IPS-15b (cell line): ENCODE data around the gene ZFX.
"Not testable (repeated sequence)": the region's sequence is repeated elsewhere in the genome, so short reads cannot be mapped to it uniquely, and the experiment has no call there.

ENCODE experiments used
- H3K27me3 ChIP-seq: one replicate; pipeline ENCODE4 v1.6.1; 2013; ENCODE audit warnings: low read length; ENCODE audit not compliant: control insufficient read depth, insufficient read depth
- H3K36me3 ChIP-seq: one replicate; pipeline ENCODE4 v1.6.1; 2013; ENCODE audit warnings: low read length; ENCODE audit not compliant: control insufficient read depth, insufficient read depth
- H3K4me1 ChIP-seq: one replicate; pipeline ENCODE4 v1.6.1; 2013; ENCODE audit warnings: mild to moderate bottlenecking, low read length; ENCODE audit not compliant: control insufficient read depth, insufficient read depth
- H3K4me3 ChIP-seq: one replicate; pipeline ENCODE4 v1.5.1; 2013; ENCODE audit warnings: low read depth, low read length
- H3K9ac ChIP-seq: one replicate; pipeline ENCODE4 v1.6.1; 2013; ENCODE audit warnings: low read depth, mild to moderate bottlenecking, low read length
- H3K9me3 ChIP-seq: one replicate; pipeline ENCODE4 v1.6.1; 2013; ENCODE audit warnings: mild to moderate bottlenecking, low read length; ENCODE audit not compliant: control insufficient read depth, insufficient read depth

ZFX gene

DNA sequence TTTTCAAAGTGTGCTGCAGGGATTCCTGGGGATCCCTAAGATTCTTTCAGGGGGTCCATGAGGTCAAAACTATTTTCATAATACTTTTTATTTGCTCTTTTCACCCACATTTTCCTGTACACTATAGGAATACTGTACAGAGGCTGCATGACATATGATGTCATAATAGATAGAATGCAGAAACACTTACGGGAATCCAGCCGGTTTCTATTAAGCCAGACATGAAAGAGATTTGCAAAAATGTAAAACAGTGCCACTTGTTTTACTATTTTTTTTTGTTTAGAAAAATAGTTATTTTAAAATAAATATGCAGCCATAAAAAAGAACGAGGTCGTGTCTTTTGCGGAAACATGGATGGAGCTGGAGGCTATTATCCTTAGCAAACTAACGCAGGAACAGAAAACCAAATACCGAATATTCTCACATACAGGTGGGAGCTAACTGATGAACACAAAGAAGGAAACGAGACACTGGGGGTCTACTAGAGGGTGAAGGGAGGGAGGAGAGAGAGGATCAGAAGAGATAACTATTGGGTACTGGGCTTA lies 5.0 kb downstream of the ZFX start:
- Histone ChIP-seq H3K36me3 (no peaks in the 10 kb centered on the region), H3K9me3 (no peaks in the 10 kb centered on the region), H3K4me3 (no peak overlapping the region), H3K4me1 (peaks cover 5% of the 10 kb centered on the region), H3K27me3 (no peaks in the 10 kb centered on the region), H3K9ac (no peak overlapping the region)

DNA sequence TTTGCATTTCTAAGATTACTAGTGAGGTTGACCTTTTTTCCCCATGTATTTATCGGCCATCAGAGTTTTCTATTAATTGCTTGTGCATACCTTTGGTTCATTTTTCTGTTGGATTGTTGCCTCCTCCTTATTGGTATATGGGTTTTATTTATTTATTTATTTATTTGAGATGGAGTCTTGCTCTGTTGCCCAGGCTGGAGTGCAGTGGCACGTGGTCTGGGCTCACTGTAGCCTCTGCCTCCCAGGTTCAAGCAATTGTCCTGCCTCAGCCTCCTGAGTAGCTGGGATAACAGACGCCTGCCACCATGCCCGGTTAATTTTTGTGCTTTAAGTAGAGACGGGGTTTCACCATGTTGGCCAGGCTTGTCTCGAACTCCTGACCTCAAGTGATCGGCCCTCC lies 6.2 kb downstream of the ZFX start:
- H3K4me1 ChIP-seq, H3K4me3 ChIP-seq, H3K36me3 ChIP-seq, H3K9ac ChIP-seq, H3K27me3 ChIP-seq, H3K9me3 ChIP-seq: not testable (repeated sequence)

DNA sequence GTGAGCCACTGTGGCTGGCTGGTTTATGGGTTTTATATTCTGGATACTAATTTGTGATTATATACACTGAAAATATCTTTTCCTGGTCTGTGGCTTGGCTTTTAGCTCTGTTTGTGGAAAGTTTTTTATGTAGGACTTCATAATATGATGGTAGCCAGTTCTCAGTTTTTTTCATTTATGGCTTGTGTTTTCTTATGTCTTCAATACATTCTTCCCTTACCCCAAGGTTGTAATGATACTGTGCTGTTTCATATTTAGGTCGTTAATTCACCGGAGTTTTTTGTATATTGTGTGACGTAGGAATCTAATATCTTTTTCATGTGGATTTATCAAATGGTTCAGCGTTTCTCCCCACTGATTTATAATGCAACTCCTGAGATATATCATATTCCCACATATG lies 6.6 kb downstream of the ZFX start:
- Histone ChIP-seq H3K27me3 (no peaks in the 10 kb centered on the region), H3K36me3 (no peaks in the 10 kb centered on the region), H3K9me3 (no peaks in the 10 kb centered on the region), H3K9ac (no peak overlapping the region), H3K4me1 (peaks cover 5% of the 10 kb centered on the region), H3K4me3 (no peak overlapping the region)

DNA sequence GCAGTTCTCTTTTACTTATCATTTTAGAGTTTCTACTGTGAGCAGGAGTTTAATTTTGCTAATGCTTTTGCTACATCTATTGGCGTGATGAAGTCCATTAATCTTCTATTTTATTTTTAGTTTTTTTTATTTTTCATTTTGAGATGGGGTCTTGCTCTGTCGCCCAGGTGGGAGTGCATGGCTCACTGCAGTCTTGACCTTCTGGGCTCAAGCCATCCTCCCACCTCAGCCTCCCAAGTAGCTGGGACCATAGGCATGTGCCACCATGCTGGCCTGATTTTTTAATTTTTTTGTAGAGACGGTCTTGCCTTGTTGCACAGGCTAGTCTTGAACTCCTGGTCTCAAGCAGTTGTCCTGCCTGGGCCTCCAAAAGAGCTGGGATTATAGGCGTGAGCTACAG lies 9.4 kb downstream of the ZFX start:
- Histone ChIP-seq H3K27me3 (no peaks in the 10 kb centered on the region), H3K36me3 (no peaks in the 10 kb centered on the region), H3K9me3 (no peaks in the 10 kb centered on the region), H3K4me3 (no peak overlapping the region), H3K9ac (no peak overlapping the region), H3K4me1 (no peaks in the 10 kb centered on the region)

DNA sequence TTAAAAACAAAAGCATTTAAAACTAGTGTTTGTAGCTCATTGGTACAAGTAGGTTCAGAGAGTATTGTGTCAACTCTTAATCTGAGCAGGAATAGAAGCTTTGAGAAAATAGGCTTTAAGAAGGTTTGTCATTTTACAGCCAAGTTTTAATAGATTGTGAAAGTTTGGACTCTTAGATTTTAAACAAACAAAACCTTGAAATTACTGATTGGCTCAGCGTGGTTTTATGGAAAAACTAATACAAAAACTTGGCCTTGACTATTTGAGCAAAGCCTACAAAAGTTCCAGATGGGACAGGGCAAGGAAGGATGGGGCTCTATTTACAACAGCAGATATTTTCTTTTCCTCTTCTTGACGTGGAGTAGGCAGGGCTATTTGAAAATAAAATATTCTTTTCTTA lies 16.5 kb downstream of the ZFX start:
- H3K9me3 ChIP-seq = no peaks in the 10 kb centered on the region
- no peak overlapping the region for H3K4me3 ChIP-seq
- no peaks in the 10 kb centered on the region for H3K36me3 ChIP-seq
- H3K9ac ChIP-seq = no peak overlapping the region
- H3K4me1 ChIP-seq = peaks cover 11% of the 10 kb centered on the region
- H3K27me3 ChIP-seq = no peaks in the 10 kb centered on the region

DNA sequence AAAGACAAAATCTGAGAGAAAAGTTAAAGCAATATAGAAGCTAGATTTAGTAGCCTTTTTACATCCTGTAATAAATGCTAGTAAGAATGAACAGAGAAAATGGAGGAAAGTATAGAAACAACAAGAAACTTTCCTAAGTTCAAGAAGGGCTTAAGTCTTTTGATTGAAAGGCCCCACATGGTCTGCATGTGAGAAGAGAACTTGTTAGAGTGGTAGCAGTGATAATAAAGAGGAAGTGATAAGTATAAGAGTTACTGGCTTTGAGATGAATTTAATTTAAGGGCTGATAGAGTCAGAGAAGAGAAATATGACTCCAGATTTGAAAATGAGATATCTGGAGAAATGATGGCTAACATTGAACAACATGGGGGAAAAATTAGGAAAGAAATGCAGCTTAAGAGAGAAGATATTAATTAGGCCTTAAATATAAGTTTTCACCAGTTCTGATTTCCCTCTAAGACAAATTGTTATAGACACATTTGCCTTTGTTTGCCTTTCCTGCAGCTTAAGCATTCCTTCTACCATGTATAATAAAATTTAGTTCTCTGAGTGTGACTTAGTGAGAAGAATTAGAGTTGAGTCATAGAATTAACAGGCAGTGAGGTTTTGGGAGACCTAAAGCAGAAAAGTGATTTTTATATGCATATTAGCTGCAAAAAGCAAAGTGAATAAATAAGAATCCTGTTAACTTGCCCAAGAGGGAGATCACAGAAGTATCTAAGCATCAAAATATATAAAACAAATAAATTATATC lies 18.4 kb downstream of the ZFX start:
- Histone ChIP-seq H3K27me3 (no peaks in the 10 kb centered on the region), H3K9me3 (no peaks in the 10 kb centered on the region), H3K4me3 (no peak overlapping the region), H3K4me1 (peaks cover 11% of the 10 kb centered on the region), H3K9ac (no peak overlapping the region), H3K36me3 (no peaks in the 10 kb centered on the region)

DNA sequence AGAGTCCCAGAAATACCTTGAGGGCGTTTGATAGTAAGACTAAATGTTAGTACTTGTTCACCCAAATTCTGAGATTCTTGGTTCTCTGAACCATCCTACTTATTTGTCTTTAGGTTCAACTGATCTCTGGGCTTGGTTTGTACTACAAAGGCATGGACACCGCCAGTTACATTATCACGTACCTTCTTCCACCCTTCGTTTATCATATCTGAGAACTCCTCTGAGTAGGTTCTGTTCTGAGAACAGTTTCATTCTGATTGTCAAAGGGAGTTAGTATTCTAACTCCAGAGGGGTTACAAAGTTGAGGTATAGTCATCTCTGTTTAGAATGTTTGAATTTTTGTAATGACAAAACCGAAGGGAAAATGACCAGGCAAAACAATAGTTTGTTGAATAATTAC lies 19.3 kb downstream of the ZFX start:
- Histone ChIP-seq H3K4me3 (no peak overlapping the region), H3K27me3 (no peaks in the 10 kb centered on the region), H3K36me3 (no peaks in the 10 kb centered on the region), H3K9me3 (no peaks in the 10 kb centered on the region), H3K9ac (no peak overlapping the region), H3K4me1 (peaks cover 11% of the 10 kb centered on the region)

DNA sequence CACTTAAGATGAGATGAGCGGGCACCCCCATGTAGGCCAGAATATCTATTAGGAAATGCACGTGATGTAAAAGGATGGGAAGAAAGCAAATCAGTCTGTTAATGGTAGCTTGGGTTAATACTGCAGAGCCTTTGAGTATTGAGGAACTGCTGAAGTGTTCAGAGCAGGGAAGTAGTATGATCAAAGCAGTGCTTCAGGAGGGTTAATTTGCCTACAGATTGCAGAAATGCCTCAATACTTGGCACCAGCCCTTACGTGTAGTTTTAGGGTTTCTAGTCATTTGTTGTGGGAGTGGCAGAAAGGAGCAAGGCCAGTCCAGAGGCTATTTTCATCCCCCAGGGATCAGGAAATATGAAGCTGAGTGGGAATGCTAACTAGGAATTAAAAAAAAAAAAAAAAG lies 19.7 kb downstream of the ZFX start:
- H3K9ac ChIP-seq = no peak overlapping the region
- no peaks in the 10 kb centered on the region for H3K36me3 ChIP-seq
- no peaks in the 10 kb centered on the region for H3K9me3 ChIP-seq
- no peak overlapping the region for H3K4me3 ChIP-seq
- no peaks in the 10 kb centered on the region for H3K27me3 ChIP-seq
- H3K4me1 ChIP-seq = peaks cover 11% of the 10 kb centered on the region

DNA sequence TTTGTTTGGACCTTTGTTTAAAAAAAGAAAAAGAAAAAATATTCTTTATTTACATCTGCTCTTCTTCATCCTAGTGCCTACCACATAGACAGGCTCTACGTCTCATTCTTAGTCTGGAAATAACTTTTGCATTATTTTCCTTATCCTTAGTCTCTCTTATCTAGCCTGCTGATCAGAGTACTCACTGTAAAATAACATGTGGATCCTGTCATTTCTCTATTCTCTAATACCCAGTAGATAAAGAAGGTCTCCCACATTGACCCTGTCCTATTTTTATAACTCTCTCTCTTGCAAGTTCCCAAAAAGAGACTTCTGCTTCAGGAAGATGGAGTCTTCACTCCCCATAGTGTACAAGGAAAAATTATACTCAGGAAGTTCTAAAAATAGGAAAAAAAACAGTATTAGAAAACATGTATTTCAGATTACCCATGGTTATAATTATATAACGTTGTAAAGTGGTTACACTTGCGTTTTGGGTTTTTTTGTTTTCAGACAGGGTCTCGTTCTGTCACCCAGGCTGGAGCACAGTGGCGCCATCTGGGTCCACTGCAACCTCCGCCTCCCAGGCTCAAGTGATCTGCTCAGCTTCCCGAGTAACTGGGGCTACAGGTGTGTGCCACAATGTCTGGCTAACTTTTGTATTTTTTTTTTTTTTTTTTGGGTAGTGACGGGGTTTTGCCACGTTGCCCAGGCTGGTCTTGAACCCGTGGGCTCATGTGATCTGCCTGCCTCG lies 23.8 kb downstream of the ZFX start:
- H3K27me3 ChIP-seq = no peaks in the 10 kb centered on the region
- H3K9ac ChIP-seq = no peak overlapping the region
- H3K9me3 ChIP-seq = no peaks in the 10 kb centered on the region
- H3K4me3 ChIP-seq = no peak overlapping the region
- H3K4me1 ChIP-seq = peaks cover 9% of the 10 kb centered on the region
- no peaks in the 10 kb centered on the region for H3K36me3 ChIP-seq

DNA sequence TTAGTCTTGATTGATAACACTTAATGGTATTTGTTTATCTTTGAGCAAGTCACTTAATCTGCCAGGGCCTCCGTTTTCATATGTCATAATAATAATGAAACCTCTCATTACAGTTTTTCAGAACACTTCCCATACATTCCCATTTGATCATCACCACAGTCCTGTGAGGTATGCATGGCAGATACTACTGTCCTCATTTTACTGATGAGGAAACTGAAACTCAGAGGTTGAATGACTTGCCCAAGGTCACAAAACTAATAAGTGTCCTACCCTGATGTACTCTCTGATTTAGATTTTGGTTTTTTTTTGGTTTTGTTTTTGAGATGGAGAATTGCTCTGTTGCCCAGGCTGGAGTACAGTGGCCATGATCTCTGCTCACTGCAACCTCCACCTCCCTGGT lies 25.7 kb downstream of the ZFX start:
- no peaks in the 10 kb centered on the region for H3K27me3 ChIP-seq
- H3K4me1 ChIP-seq = no peaks in the 10 kb centered on the region
- no peak overlapping the region for H3K4me3 ChIP-seq
- H3K9me3 ChIP-seq = no peaks in the 10 kb centered on the region
- H3K9ac ChIP-seq = no peak overlapping the region
- peaks cover 7% of the 10 kb centered on the region for H3K36me3 ChIP-seq

DNA sequence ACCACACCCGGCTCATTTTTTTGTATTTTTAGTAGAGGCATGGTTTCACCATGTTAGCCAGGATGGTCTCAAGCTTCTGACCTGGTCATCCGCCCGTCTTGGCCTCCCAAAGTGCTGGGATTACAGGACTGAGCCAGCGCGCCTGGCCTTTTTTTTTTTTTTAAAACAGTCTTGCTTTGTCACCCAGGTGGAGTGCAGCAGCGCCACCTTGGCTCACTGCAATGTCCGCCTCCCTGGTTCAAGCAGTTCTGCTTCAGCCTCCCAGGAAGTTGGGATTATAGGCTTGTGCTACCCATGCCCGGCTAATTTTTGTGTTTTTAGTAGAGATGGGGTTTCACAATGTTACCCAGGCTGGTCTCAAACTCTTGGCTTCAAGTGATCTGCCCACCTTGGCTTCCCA lies 28.9 kb downstream of the ZFX start:
- Histone ChIP-seq H3K4me3 (no peak overlapping the region), H3K4me1 (no peaks in the 10 kb centered on the region), H3K27me3 (no peaks in the 10 kb centered on the region), H3K9me3 (no peaks in the 10 kb centered on the region), H3K9ac (no peak overlapping the region), H3K36me3 (peaks cover 7% of the 10 kb centered on the region)

DNA sequence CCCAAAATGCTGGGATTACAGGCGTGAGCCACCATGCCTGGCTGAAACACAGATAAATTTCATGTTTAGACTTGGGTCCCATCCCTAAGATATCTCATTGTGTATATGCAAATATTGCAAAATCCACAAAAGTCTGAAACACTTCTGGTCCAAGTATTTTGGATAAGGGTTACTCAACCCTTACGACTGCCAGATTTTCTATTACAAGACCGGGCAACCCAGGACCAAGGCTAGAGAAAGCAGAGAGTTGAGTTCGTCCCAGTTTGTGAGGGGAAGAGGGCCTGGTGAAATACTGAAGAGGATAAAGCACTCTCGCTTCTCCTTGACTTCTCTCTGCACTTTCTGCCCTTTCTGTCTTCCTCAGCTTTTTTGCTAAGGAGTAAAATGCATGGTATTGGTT lies 34.5 kb downstream of the ZFX start:
- H3K9me3 ChIP-seq = no peaks in the 10 kb centered on the region
- H3K4me3 ChIP-seq = no peak overlapping the region
- peaks cover 7% of the 10 kb centered on the region for H3K36me3 ChIP-seq
- no peaks in the 10 kb centered on the region for H3K27me3 ChIP-seq
- no peaks in the 10 kb centered on the region for H3K4me1 ChIP-seq
- H3K9ac ChIP-seq = no peak overlapping the region
